Suprapubic skin (tissue), 4 donors: ENCODE measurements around the gene RAP1GAP.

Source experiments
- CTCF ChIP-seq, 2 donors: fragments of 200-600 bp in 1 of 2; fragments of 450-650 bp in 1 of 2; sonication (generic) in 1 of 2; IDR thresholded peaks; one replicate each; pipeline ENCODE4 v1.5.1; 2016 to 2019; ENCODE audit warnings: antibody characterized with exemption in 2 of 2, mild to moderate bottlenecking in 1 of 2, moderate library complexity in 1 of 2
- POLR2A ChIP-seq, 2 donors: fragments of 450-650 bp; IDR thresholded peaks; one replicate each; pipeline ENCODE4 v1.6.1; 2017; ENCODE audit warnings: antibody characterized with exemption in 2 of 2, mild to moderate bottlenecking in 2 of 2, moderate library complexity in 2 of 2
- POLR2AphosphoS5 ChIP-seq, 3 donors: sonication (generic); formaldehyde crosslinking; IDR thresholded peaks; one replicate each; pipeline ENCODE4 v1.6.1; 2017; ENCODE audit warnings: antibody characterized with exemption in 3 of 3

GRCh38 chr1:21633141-21633755 lies 35.9 kb downstream of the RAP1GAP start:
- no peak for TF ChIP-seq CTCF (IDR thresholded peaks at IDR 0.05)
- TF ChIP-seq POLR2A (IDR thresholded peaks at IDR 0.05), result no peak
- no peak for TF ChIP-seq POLR2AphosphoS5 (IDR thresholded peaks at IDR 0.05)
